GM12873 (cell line): Measurements from ENCODE around the gene RPRML.

ENCODE experiments used
- CTCF ChIP-seq: IDR thresholded peaks from 2 replicates; pipeline ENCODE4 v1.5.1; 2012; ENCODE audit warnings: low read depth, mild to moderate bottlenecking, moderate library complexity, low read length, control low read depth; ENCODE audit not compliant: insufficient read depth; ENCODE audit errors: missing control alignments

RPRML gene

GRCh38 chr17:46978489-46979146 lies 435 bp downstream of the RPRML start:
- TF ChIP-seq CTCF: no peak

- no peak for TF ChIP-seq CTCF
Measured at GRCh38 chr17:46977750-46978488, 1.1 kb downstream of the RPRML start.

- no peak for TF ChIP-seq CTCF
Measured at GRCh38 chr17:46977348-46977747, 1.7 kb downstream of the RPRML start.

- TF ChIP-seq CTCF: no peak
Measured at GRCh38 chr17:46976626-46977270, 2.3 kb downstream of the RPRML start.

GRCh38 chr17:46975287-46975686 lies 3.8 kb downstream of the RPRML start:
- no peak for TF ChIP-seq CTCF

GRCh38 chr17:46974086-46974485 lies 5.0 kb downstream of the RPRML start:
- no peak for TF ChIP-seq CTCF

GRCh38 chr17:46972346-46972745 lies 6.7 kb downstream of the RPRML start:
- TF ChIP-seq CTCF: no peak
